Activated CD8-positive, alpha-beta memory T cell treated with anti-CD3 and anti-CD28 coated beads, Interleukin-2, amount 50 U/mL, for 24 hours (primary cell): Measurements from ENCODE around the gene GLRA2.

Source experiments
- DNase-seq: peaks from one replicate; pipeline ENCODE4 v3.0.0-alpha.2; 2020; ENCODE audit errors: extremely low read depth

GLRA2 gene

GRCh38 chrX:14529290-14529989 lies at the start of gene GLRA2:
GLRA2 (plus strand) TSS chrX:14529536; CDS start chrX:14530058, 522 bp downstream.
- no peak for DNase-seq

- DNase-seq, result no peak
These were observed 39.9 kb upstream of the GLRA2 start for GRCh38 chrX:14489437-14489836.

- DNase-seq, result no peak
These were observed 37.6 kb upstream of the GLRA2 start for GRCh38 chrX:14491689-14492088.

DNA sequence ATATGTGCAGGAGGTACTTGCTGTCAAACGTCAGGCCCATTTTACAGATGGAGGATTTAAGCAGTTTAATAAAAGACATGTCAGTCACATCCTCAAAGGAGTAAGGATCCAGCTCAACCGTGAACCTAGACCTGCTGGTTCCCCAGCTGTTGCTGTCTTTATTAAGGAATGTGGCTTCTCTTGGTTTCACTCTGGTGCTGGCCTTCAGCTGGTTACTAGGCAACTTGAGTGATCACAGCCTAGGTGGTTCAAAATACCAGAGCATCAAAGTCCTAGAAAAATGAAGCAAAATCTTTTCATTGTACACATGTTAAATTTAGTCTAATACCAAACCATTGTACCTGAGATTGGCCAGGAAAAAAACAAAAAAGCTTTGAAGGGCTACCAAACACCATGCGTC lies 32.7 kb upstream of the GLRA2 start:
- DNase-seq, result no peak

GRCh38 chrX:14497184-14497666 lies 32.1 kb upstream of the GLRA2 start:
- DNase-seq, result no peak

GRCh38 chrX:14501327-14501726 lies 28.0 kb upstream of the GLRA2 start:
- no peak for DNase-seq

GRCh38 chrX:14504960-14505538 lies 24.3 kb upstream of the GLRA2 start:
- DNase-seq, result no peak

GRCh38 chrX:14505648-14506047 lies 23.7 kb upstream of the GLRA2 start:
- DNase-seq, result no peak

- DNase-seq, result no peak
These were observed 22.5 kb upstream of the GLRA2 start for GRCh38 chrX:14506866-14507265.

GRCh38 chrX:14508025-14508690 lies 21.2 kb upstream of the GLRA2 start:
- no peak for DNase-seq

DNA sequence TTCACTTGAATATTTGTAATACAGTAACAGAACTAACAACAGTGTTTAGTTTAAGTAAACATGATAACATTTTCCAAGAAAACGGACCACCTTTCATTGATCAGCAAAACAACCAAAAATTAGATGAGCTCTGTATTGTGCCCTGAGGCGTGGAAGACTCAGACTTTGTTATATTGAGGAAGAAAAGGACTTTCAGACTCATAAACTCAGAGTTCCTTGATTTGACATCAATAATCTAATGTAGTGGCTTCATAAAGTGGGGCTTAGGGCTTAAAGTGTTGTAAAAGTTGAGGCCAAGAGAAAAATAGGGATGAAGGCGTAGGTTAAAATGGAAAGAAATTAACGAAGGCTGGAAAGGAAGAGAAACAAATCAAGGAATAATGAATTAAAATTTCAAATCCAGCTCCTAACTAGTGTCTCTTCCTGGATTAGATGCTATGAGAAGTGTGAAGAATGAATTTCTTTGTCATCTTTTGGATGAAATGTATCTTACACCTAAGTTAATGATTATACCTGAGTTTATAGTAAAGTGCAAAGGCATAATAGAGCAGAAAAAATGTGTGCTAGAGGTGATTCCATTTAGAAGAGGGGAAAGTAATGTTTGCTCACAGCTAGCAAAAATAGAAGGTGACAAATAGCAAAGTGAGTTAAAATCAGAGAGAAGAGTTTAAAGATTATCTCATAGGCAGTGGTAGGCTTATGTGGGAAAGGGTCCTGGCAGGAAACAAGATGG lies 19.8 kb upstream of the GLRA2 start:
- DNase-seq, result no peak

DNA sequence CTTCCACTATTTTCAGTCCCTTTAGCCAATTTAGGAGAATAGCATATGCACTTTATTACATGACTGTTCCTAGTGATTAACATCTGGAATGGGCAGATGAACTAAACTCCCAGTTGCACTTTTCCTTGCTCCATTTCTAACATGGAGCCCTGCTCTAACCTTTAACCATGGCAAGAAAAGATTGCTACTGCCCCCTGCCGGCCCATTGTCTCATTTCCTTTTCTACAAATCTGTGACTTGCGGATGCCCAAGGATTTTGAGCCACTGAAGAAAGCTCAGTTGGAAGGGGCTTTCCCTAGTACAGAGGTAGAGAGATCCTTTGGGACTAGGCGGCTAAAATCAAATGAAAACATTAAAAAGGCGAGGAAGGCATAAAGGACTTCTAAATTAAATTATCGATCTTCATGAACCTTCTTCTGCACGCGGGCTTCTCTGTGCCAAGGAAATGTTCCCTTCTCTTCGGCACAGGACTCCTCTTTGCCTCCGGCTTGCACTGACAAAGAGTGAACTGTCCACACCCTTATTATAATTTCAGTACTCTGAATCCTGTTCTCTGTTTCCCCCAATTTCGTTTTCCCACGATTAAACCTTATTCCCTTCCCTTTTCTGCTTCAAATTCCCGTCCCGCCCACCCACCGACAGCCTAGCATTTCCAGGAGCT lies 577 bp upstream of the GLRA2 start:
- no peak for DNase-seq

DNA sequence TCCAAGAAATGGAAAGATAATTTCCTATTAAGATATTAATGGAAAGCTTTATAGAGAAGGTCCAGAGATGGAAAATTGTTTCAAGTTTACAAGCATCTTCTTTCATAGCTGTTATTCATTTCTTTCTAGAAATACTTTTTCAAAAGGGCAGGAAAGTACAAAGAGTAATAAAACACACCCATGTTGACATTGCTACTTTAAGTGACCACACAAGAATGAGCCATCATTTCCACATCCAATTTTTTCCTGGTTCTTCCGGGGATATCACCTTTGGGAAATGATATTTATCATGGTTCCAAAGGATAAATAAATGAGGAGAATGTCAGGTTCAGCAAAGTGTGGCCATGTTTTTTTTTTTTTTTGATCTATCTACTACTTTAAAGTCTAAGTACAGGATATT lies 4.5 kb downstream of the GLRA2 start:
- DNase-seq, result no peak

DNA sequence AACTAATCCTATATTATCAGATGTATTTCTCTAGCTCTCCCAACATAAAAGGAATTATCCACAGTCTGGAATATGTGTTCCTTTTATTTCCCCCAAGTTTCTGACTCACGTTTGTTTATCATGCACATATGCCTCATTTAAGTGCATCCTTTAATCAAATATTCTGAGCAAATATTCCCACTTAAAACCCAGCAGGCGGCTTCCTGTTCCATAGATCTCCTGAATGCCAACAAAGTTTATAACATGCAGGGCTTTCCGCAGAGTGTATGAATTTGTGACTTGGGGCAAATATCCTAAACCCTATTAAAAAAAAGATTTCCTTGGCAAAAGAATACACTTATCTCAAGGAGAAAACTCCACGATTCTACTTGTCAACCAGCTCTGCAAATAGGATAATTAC lies 16.9 kb downstream of the GLRA2 start:
- no peak for DNase-seq

GRCh38 chrX:14554131-14554715 lies 24.9 kb downstream of the GLRA2 start:
- DNase-seq, result no peak

- DNase-seq, result no peak
These were observed 34.7 kb downstream of the GLRA2 start for GRCh38 chrX:14564058-14564457.

GRCh38 chrX:14573161-14573560 lies 43.8 kb downstream of the GLRA2 start:
- DNase-seq, result no peak

DNA sequence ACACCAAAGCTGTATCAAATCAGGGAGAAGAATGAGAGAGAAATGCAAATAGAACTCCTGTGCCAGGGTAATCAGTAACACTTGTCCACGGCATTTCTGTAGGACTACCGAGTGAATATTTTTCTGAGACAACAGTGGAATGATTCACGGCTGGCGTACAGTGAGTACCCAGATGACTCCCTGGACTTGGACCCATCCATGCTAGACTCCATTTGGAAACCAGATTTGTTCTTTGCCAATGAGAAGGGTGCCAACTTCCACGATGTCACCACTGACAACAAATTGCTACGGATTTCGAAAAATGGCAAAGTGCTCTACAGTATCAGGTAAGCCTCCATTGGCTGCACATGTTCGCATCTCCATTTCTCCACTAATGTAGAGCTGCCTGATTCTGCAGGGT lies 51.7 kb downstream of the GLRA2 start:
- DNase-seq, result no peak

- no peak for DNase-seq
These were observed 55.2 kb downstream of the GLRA2 start for GRCh38 chrX:14584548-14584947.

DNA sequence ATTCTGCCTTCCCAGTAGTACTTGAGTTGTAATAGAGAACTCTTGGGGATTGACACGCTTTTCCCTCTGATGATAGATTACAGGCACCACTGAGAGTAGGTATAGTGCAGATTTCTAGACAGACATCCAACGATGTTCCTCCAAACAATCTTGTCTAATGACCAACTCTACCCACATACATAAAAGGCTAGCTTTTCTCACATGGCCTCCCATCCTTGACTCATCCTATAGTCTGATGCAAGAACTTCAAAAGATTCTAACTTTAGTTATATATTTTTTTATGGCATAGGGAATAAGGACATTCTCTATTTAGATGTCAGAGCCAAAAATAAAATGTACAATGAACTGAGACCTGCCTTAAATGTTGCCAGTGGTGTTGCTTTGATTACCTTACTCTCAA lies 60.9 kb downstream of the GLRA2 start:
- DNase-seq, result no peak

DNA sequence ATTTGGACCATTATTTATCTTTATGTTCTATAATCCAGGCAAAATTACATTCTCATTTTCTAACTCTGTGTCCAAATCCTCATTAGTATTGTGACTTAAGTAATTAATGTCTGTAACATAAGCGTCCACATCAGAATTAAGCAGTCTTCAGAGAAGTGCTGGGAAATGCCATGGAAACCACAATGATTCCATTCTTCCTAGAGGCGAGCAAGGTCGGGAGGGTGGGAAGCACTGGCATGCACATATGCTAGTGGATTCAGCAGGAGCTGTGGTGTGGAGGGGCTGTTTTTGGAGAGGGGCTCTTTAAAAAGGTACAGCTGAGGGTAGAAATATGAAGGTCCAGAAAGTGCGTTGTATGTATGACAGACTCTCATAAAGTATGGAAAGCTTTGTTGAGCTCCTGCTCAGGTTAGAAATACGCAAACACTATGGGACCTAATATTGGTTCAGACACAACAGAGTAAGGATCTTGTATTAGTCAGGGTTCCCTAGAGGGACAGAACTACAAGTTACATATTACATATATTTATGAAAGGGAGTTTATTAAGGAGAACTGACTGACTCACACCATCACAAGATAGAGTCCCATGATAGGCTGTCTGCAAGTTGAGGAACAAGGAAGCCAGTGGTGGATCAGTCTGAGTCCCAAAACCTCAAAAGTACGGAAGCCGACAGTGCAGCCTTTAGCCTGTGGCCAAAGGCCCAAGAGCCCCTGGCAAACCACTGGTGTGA lies 61.5 kb downstream of the GLRA2 start:
- no peak for DNase-seq
